Adrenal gland (tissue), 12 donors: ENCODE measurements around the gene FUT8. TPM values are rescaled to one million over a fixed set of nuclear protein-coding genes. Genes with fewer than 3 reads are reported as not detected.

Experiments used
- DNase-seq, 7 donors: peaks; one replicate each; pipeline ENCODE4 v3.0.0-alpha.2; 2019 to 2020
- H3K27ac ChIP-seq, 5 donors: fragments of 200-600 bp; sonication (generic) in 4 of 5; 1 replicate in 3 of 5; 2 replicates in 2 of 5; pipeline versions ENCODE4 v1.5.1 to v1.8.0; 2016 to 2020; ENCODE audit warnings: mild to moderate bottlenecking in 1 of 5
- H3K27me3 ChIP-seq: fragments of 200-600 bp; 2 replicates; pipeline ENCODE4 v1.8.0; 2021
- H3K36me3 ChIP-seq, 2 donors: fragments of 200-600 bp; replicated peaks in 1 of 2; 1 replicate in 1 of 2; 2 replicates in 1 of 2; pipeline versions ENCODE4 v1.5.1 to v1.8.0; 2018 to 2022
- H3K4me1 ChIP-seq, 2 donors: fragments of 200-600 bp; replicated peaks in 1 of 2; 1 replicate in 1 of 2; 2 replicates in 1 of 2; pipeline versions ENCODE4 v1.5.1 to v1.8.0; 2018 to 2021
- H3K4me3 ChIP-seq, 4 donors: fragments of 200-600 bp; sonication (generic) in 3 of 4; one replicate each; pipeline ENCODE4 v1.5.1; 2016 to 2018
- H3K9me3 ChIP-seq, 3 donors: fragments of 200-600 bp; sonication (generic) in 1 of 3; replicated peaks in 1 of 3; 1 replicate in 2 of 3; 2 replicates in 1 of 3; pipeline versions ENCODE4 v1.5.1 to v1.8.0; 2016 to 2021
- POLR2A ChIP-seq, 2 donors: fragments of 450-650 bp; IDR thresholded peaks; one replicate each; pipeline ENCODE4 v1.6.1; 2017; ENCODE audit warnings: antibody characterized with exemption in 2 of 2, mild to moderate bottlenecking in 2 of 2, moderate library complexity in 1 of 2
- WGBS, 4 donors: extraction: QIAGEN DNeasy Blood & Tissue Kit in 2 of 4; methylation state at CpG; one replicate each; pipeline versions ENCODE4 v1.1.5 to v1.1.7; 2013 to 2017; 5-methylcytosine and 5-hydroxymethylcytosine counted together
- intact Hi-C, 2 donors: fragments of 100-400 bp; cut with DNase I; formaldehyde crosslinking; loops; one replicate each; pipeline versions ENCODE4 v1.14.1 to v1.15.0; 2022 to 2023
- polyA plus RNA-seq, 3 donors: library from polyadenylated mRNA; stranded (reverse); fragments of 200-250 nt in 2 of 3; fragments of 350-450 nt in 1 of 3; fragmentation: Illumina TruSeq in 1 of 3; extraction: RNeasy Lipid Tissue Mini Kit (QIAGEN cat#74804) in 1 of 3; gene quantifications; one replicate each; pipeline ENCODE4 v1.2.3, GENCODE V29; 2013 to 2014
- total RNA-seq, 9 donors: library from RNA; depleted of rRNA in 4 of 9; stranded (reverse); fragments of >200 nt in 4 of 9; fragments of 120-200 nt in 1 of 9; fragmentation: NEBNext Ultra II Directional in 1 of 9; extraction: Animal tissue kit (Norgen Biotek cat#: 25700) in 1 of 9; gene quantifications; one replicate each; pipeline versions ENCODE4 v1.1.0 to v1.2.4, GENCODE V29; 2013 to 2023
- TF ChIP-seq, protein P1 (sequence below), 6 experiments: fragments of 450-650 bp in 4 of 6; fragments of 200-600 bp in 2 of 6; sonication (generic) in 1 of 6; IDR thresholded peaks; 1 replicate in 5 of 6; 2 replicates in 1 of 6; pipeline versions ENCODE4 v1.5.1 to v1.8.0; 2016 to 2021; ENCODE audit warnings: antibody characterized with exemption in 6 of 6, mild to moderate bottlenecking in 2 of 6, moderate library complexity in 1 of 6
- donor health status: healthy with polysubstance abuse.
- donor health status: Bipolar disorder and iron deficiency.
- donor health status: DM: yes; HTN: yes; CAD: no.
- donor health status: DM: no; HTN: no; CAD: no.
- donor health status: DM: no; HTN: no; CAD: no.
- donor health status: DM: yes; HTN: yes; CAD: no.

The FUT8 gene
- total and polyA plus RNA-seq, 12 donors = 7.8 to 32.1 (median 21.1) TPM

DNA sequence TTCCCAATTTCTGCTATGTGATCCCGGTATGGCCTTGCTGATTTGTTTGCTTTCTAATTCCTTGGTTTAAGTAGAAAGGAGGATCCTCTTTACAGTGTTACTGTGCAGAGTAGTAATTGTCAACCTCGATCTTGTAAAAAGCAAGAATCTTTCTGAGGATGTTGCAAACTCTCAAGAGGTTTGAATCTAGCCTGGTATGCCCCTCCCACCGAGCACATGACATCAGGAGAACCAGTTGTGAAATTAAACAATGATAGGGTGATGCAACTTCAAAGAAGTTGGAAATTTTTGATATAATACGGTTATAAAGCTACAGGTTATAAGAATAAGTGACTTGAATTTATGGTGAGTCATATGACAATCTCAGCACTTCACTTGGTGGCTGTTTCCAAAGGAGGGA, 35.0 kb upstream of the FUT8 start:
- H3K36me3 ChIP-seq = no peaks in the 10 kb centered on the region
- WGBS, 4 donors = 63 to 77% (median 65%) methylated on average over 4 of the region's 4 CpGs
- no peak overlapping the region for H3K4me3 ChIP-seq
- intact Hi-C loops = no loop called here
- TF ChIP-seq, protein P1, sequence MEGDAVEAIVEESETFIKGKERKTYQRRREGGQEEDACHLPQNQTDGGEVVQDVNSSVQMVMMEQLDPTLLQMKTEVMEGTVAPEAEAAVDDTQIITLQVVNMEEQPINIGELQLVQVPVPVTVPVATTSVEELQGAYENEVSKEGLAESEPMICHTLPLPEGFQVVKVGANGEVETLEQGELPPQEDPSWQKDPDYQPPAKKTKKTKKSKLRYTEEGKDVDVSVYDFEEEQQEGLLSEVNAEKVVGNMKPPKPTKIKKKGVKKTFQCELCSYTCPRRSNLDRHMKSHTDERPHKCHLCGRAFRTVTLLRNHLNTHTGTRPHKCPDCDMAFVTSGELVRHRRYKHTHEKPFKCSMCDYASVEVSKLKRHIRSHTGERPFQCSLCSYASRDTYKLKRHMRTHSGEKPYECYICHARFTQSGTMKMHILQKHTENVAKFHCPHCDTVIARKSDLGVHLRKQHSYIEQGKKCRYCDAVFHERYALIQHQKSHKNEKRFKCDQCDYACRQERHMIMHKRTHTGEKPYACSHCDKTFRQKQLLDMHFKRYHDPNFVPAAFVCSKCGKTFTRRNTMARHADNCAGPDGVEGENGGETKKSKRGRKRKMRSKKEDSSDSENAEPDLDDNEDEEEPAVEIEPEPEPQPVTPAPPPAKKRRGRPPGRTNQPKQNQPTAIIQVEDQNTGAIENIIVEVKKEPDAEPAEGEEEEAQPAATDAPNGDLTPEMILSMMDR (IDR thresholded peaks at IDR 0.05) = no peak
- no peak for TF ChIP-seq POLR2A (IDR thresholded peaks at IDR 0.05)
- no peaks in the 10 kb centered on the region for H3K4me1 ChIP-seq
- H3K9me3 ChIP-seq = no peaks in the 10 kb centered on the region
- H3K27ac ChIP-seq = no peak overlapping the region
- H3K27me3 ChIP-seq = peaks cover 3% of the 10 kb centered on the region
- peak in 1 of 7 donors; percentile 27 for DNase-seq

GRCh38 chr14:65382586-65382985, 29.9 kb upstream of the FUT8 start:
- intact Hi-C loops = no loop called here
- WGBS, 4 donors = 82 to 94% (median 87%) methylated on average over 3 of the region's 3 CpGs
- Histone ChIP-seq H3K36me3 (no peaks in the 10 kb centered on the region), H3K9me3 (no peaks in the 10 kb centered on the region), H3K27ac (no peak overlapping the region), H3K4me3 (no peak overlapping the region), H3K27me3 (no peaks in the 10 kb centered on the region), H3K4me1 (no peaks in the 10 kb centered on the region)
- TF ChIP-seq, protein P1 (IDR thresholded peaks at IDR 0.05) = no peak
- no peak for TF ChIP-seq POLR2A (IDR thresholded peaks at IDR 0.05)
- DNase-seq = no peak

DNA sequence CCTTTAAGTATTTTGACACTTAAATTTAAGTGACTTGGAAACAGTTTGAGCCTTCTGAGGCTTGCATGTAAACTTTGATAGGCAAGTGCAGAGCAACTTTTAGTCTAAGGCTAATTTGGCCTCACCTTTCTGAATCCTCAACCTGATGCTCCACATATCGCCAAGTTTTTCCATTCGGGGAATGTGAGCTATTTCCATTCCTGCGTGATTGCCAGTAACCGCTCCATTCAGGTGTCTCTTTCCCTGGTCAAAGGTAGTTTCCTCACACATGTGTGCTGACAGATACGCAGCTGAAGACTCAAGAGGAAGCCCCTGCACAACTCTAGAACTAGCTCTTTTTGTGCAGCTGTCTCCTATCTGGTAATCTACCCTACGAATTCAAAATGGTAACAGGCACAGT, 25.4 kb upstream of the FUT8 start:
- Histone ChIP-seq H3K27me3 (no peaks in the 10 kb centered on the region), H3K4me3 (no peak overlapping the region), H3K9me3 (no peaks in the 10 kb centered on the region), H3K4me1 (no peaks in the 10 kb centered on the region), H3K36me3 (no peaks in the 10 kb centered on the region), H3K27ac (no peak overlapping the region)
- WGBS, 4 donors = 84 to 93% (median 88%) methylated on average over 6 of the region's 6 CpGs
- TF ChIP-seq, protein P1 (IDR thresholded peaks at IDR 0.05) = no peak
- TF ChIP-seq POLR2A (IDR thresholded peaks at IDR 0.05) = no peak
- intact Hi-C loops = no loop called here
- no peak for DNase-seq

- DNase-seq = no peak
- Histone ChIP-seq H3K27ac (no peak overlapping the region), H3K36me3 (no peaks in the 10 kb centered on the region), H3K27me3 (no peaks in the 10 kb centered on the region), H3K9me3 (no peaks in the 10 kb centered on the region), H3K4me3 (no peak overlapping the region), H3K4me1 (no peaks in the 10 kb centered on the region)
- intact Hi-C loops = no loop called here
- no peak for TF ChIP-seq POLR2A (IDR thresholded peaks at IDR 0.05)
- TF ChIP-seq, protein P1 (IDR thresholded peaks at IDR 0.05) = no peak
- 84 to 100% (median 91%) methylated on average over 1 of the region's 1 CpG for WGBS, 4 donors
These were observed 24.9 kb upstream of the FUT8 start for GRCh38 chr14:65387628-65388027.
